Left cardiac atrium (tissue), 4 donors: ENCODE data around the gene NRIP1. TPM values are rescaled to one million over a fixed set of nuclear protein-coding genes. Genes with fewer than 3 reads are reported as not detected.
A peak's percentile ranks its signal among the peaks of the same experiment; 100 is the strongest.

Experiments
- ATAC-seq, 2 donors: fragments of 200-7000 bp; cut with Tn5 transposase; one replicate each; pipeline ENCODE4 v1.9.1; 2020; ENCODE audit warnings: mild to moderate bottlenecking in 2 of 2, moderate library complexity in 2 of 2
- DNase-seq: peaks from one replicate; pipeline ENCODE4 v3.0.0-alpha.2; 2020
- intact Hi-C, 2 donors: fragments of 100-400 bp; cut with DNase I; formaldehyde crosslinking; loops; one replicate each; pipeline versions ENCODE4 v1.14.1 to v1.15.1; 2022 to 2023
- total RNA-seq, 2 donors: library from RNA; stranded (reverse); fragmentation: NEBNext Ultra II Directional; extraction: Animal tissue kit (Norgen Biotek cat#: 25700); gene quantifications; one replicate each; pipeline ENCODE4 v1.2.1, GENCODE V29; 2021
- donor health status: DM: no; HTN: yes; CAD: no.
- donor health status: DM: no; HTN: yes; CAD: no; lungs with severe emphysema.
- donor health status: DM: yes; HTN: yes; CAD: no.
- donor health status: Dilated cardiomyopathy.

NRIP1 gene
- total RNA-seq, 2 donors from 2014 or later = 30.1 to 36.4 TPM

GRCh38 chr21:15066123-15066575 lies 1.3 kb upstream of the NRIP1 start:
- ATAC-seq (no peak), DNase-seq (no peak)
- intact Hi-C loops = loop anchor here in 1 of 2 donors (5.0 kb wide), 2 partner anchors 56 to 204 kb away; no protein-coding TSS in a partner anchor

GRCh38 chr21:15065392-15066122 lies 757 bp upstream of the NRIP1 start:
- ATAC-seq = peak; percentile 67 to 82
- peak; percentile 88 for DNase-seq
- intact Hi-C loops = loop anchor here in 1 of 2 donors (5.0 kb wide), 2 partner anchors 57 to 203 kb away; no protein-coding TSS in a partner anchor

- intact Hi-C loops = loop anchor here in 1 of 2 donors (5.0 kb wide), 1 partner anchor 418 kb away; no protein-coding TSS in a partner anchor
- peak; percentile 19 to 31 for ATAC-seq
- DNase-seq = peak; percentile 74
Observed at GRCh38 chr21:15063814-15064575, 805 bp downstream of the NRIP1 start.

GRCh38 chr21:15063081-15063813 lies 1.6 kb downstream of the NRIP1 start:
- no peak for DNase-seq
- ATAC-seq = no peak
- intact Hi-C loops = loop anchor here in 1 of 2 donors (5.0 kb wide), 1 partner anchor 419 kb away; no protein-coding TSS in a partner anchor

- DNase-seq = no peak
- intact Hi-C loops = loop anchor here in 1 of 2 donors (5.0 kb wide), 1 partner anchor 420 kb away; no protein-coding TSS in a partner anchor
Observed at GRCh38 chr21:15062606-15062965, 2.2 kb downstream of the NRIP1 start.

GRCh38 chr21:15061747-15062605 lies 2.8 kb downstream of the NRIP1 start:
- DNase-seq (no peak), ATAC-seq (no peak)
- intact Hi-C loops = loop anchor here in 1 of 2 donors (5.0 kb wide), 1 partner anchor 420 kb away; no protein-coding TSS in a partner anchor

More at GRCh38 chr21:15062606-15062965, 2.2 kb downstream of the NRIP1 start:
- no peak for ATAC-seq

- intact Hi-C loops = loop anchor here in 1 of 2 donors (5.0 kb wide), 1 partner anchor 421 kb away; no protein-coding TSS in a partner anchor
- ATAC-seq (no peak), DNase-seq (no peak)
Observed at GRCh38 chr21:15061279-15061678, 3.5 kb downstream of the NRIP1 start.

GRCh38 chr21:15060543-15061175 lies 4.1 kb downstream of the NRIP1 start:
- DNase-seq (no peak), ATAC-seq (no peak)
- intact Hi-C loops = loop anchor here in 1 of 2 donors (5.0 kb wide), 1 partner anchor 422 kb away; no protein-coding TSS in a partner anchor

GRCh38 chr21:15059397-15059796 lies 5.4 kb downstream of the NRIP1 start:
- ATAC-seq = no peak
- DNase-seq = no peak
- intact Hi-C loops = no loop called here

- DNase-seq (no peak), ATAC-seq (peak in 1 of 2 donors; percentile 19)
- intact Hi-C loops = no loop called here
Observed at GRCh38 chr21:15058854-15059263, 5.9 kb downstream of the NRIP1 start.

- DNase-seq (no peak), ATAC-seq (no peak)
- intact Hi-C loops = no loop called here
Observed at GRCh38 chr21:15057285-15057684, 7.5 kb downstream of the NRIP1 start.

GRCh38 chr21:15054606-15055239 lies 10.1 kb downstream of the NRIP1 start:
- no peak for DNase-seq
- intact Hi-C loops = no loop called here
- ATAC-seq = no peak

- no peak for ATAC-seq
- intact Hi-C loops = no loop called here
- no peak for DNase-seq
Observed at GRCh38 chr21:15054089-15054488, 10.7 kb downstream of the NRIP1 start.

GRCh38 chr21:15053500-15053899 lies 11.3 kb downstream of the NRIP1 start:
- no peak for DNase-seq
- ATAC-seq = no peak
- intact Hi-C loops = no loop called here

GRCh38 chr21:15052459-15052763 lies 12.4 kb downstream of the NRIP1 start:
- intact Hi-C loops = no loop called here
- DNase-seq = no peak
- ATAC-seq = no peak

GRCh38 chr21:15051644-15052458 lies 12.9 kb downstream of the NRIP1 start:
- intact Hi-C loops = no loop called here
- ATAC-seq (peak; percentile 15 to 16), DNase-seq (no peak)
